ENCODE measurements around the gene RNF11. TPM values are rescaled to one million over a fixed set of nuclear protein-coding genes. Genes with fewer than 3 reads are reported as not detected.

The RNF11 gene
- total RNA-seq, 1 experiment from 2014 or later = 55.8 TPM

GRCh38 chr1:51282605-51283004 is 46.5 kb downstream of the RNF11 start:
- no peaks in the 10 kb centered on the region for H3K79me2 ChIP-seq (ENCODE audit: insufficient read depth, low read length)
- DNase-seq = no peak
- H3K18ac ChIP-seq (ENCODE audit: insufficient read length, low read depth, low read length) = no peak overlapping the region
- no peak overlapping the region for H2AK5ac ChIP-seq (ENCODE audit: insufficient read length, low read length)
- H3K27ac ChIP-seq (ENCODE audit: insufficient read length, low read depth, low read length) = no peak overlapping the region
- H4K20me1 ChIP-seq (ENCODE audit: control insufficient read depth, insufficient read depth, insufficient read length) = no peaks in the 10 kb centered on the region
- no peaks in the 10 kb centered on the region for H3K27me3 Mint-ChIP-seq (ENCODE audit: low read depth)
- H3K4me1 Mint-ChIP-seq = peaks cover 9 to 14% of the 10 kb centered on the region in 2 experiments
- H4K5ac ChIP-seq (ENCODE audit: insufficient read length, low read depth, low read length) = no peak overlapping the region
- H3K9me3 Mint-ChIP-seq = no peaks in the 10 kb centered on the region
- H3T11ph ChIP-seq (ENCODE audit: low read length) = no peak overlapping the region
- no peaks in the 10 kb centered on the region for H3K23me2 ChIP-seq (ENCODE audit: insufficient read length, low read depth, low read length, poor library complexity, severe bottlenecking)
- no peak overlapping the region for H2BK20ac ChIP-seq (ENCODE audit: low read depth, low read length, poor library complexity, severe bottlenecking)
- no peak overlapping the region for H3K14ac ChIP-seq (ENCODE audit: insufficient read depth, low read length)
- H3K23ac ChIP-seq (ENCODE audit: insufficient read length, low read depth, low read length) = no peak overlapping the region
- H3K79me1 ChIP-seq (ENCODE audit: insufficient read depth, low read depth, low read length, poor library complexity, severe bottlenecking) = no peaks in the 10 kb centered on the region
- no peak overlapping the region for H2BK120ac ChIP-seq (ENCODE audit: low read depth, low read length, poor library complexity, severe bottlenecking)
- H3K4me1 ChIP-seq (ENCODE audit: insufficient read depth, low read length) = no peaks in the 10 kb centered on the region
- H2BK15ac ChIP-seq (ENCODE audit: low read depth, low read length) = no peak overlapping the region
- H3K9ac ChIP-seq (ENCODE audit: extremely low read depth, insufficient read length, low read length) = no peak overlapping the region
- no peak for TF ChIP-seq CTCF (conservative IDR thresholded peaks at IDR 0.05)
- no peaks in the 10 kb centered on the region; a peak in 1 of 7 replicates for H3K36me3 Mint-ChIP-seq (ENCODE audit: insufficient read depth in 1 of 3, low read depth in 3 of 3)
- H3K4me3 Mint-ChIP-seq = no peak overlapping the region
- H4K8ac ChIP-seq (replicated peaks; ENCODE audit: insufficient read length, low read depth, low read length) = no peak overlapping the region
- H2AFZ ChIP-seq (ENCODE audit: low read length) = no peak overlapping the region
- no peak overlapping the region for H3K27ac Mint-ChIP-seq
- no CpG with 5 or more reads among the region's 5 CpGs for WGBS (ENCODE audit: extremely low coverage, insufficient read length, low lambda C conversion rate)
- no peaks in the 10 kb centered on the region for H3K27me3 ChIP-seq (ENCODE audit: insufficient read depth, low read length)
- no peaks in the 10 kb centered on the region for H3K9me3 ChIP-seq (ENCODE audit: control insufficient read depth, low read depth, low read length)
- no peak overlapping the region for H3K4ac ChIP-seq (ENCODE audit: low read depth, low read length)
- H2BK12ac ChIP-seq (ENCODE audit: insufficient read length, low read depth, low read length) = no peak overlapping the region
- no peak overlapping the region for H3K56ac ChIP-seq (ENCODE audit: insufficient read length, low read depth, low read length)
- H2BK5ac ChIP-seq (ENCODE audit: insufficient read length, low read length) = no peak overlapping the region
- H3K4me2 ChIP-seq (ENCODE audit: insufficient read depth, insufficient read length, low read length) = no peak overlapping the region
- no peak overlapping the region for H4K91ac ChIP-seq (ENCODE audit: insufficient read length, low read depth, low read length)

All from H9 (cell line).